BJ (cell line): ENCODE measurements around the gene C1QTNF8. TPM values are rescaled to one million over a fixed set of nuclear protein-coding genes. Genes with fewer than 3 reads are reported as not detected.

Experiments used
- CTCF ChIA-PET: fragments of 350-600 bp; formaldehyde crosslinking; extraction: SDS; loops from one replicate; lab custom pipeline; 2021; ENCODE audit warnings: antibody characterized with exemption, inconsistent platforms; lab: Yijun Ruan, JAX
- POLR2A ChIA-PET: fragments of 300-600 bp; sonication (Branson Sonifier 250); formaldehyde crosslinking; extraction: SDS; loops from one replicate; lab custom pipeline; 2021; ENCODE audit warnings: antibody characterized with exemption; lab: Charles Lee
- DNase-seq: peaks from one replicate; pipeline ENCODE4 v3.0.0-alpha.2; 2011; ENCODE audit warnings: low read depth
- H3K27me3 ChIP-seq: 2 replicates; pipeline ENCODE4 v1.6.0; 2011; ENCODE audit warnings: low read length; ENCODE audit not compliant: control insufficient read depth, insufficient read depth
- H3K36me3 ChIP-seq: 2 replicates; pipeline ENCODE4 v1.5.1; 2011; ENCODE audit warnings: low read length; ENCODE audit not compliant: control insufficient read depth, insufficient read depth
- H3K4me3 ChIP-seq: 2 replicates; pipeline ENCODE4 v1.5.1; 2011; ENCODE audit warnings: low read depth, mild to moderate bottlenecking, control low read depth, low read length
- polyA plus RNA-seq: library from polyadenylated mRNA; depleted of rRNA; stranded (reverse); fragments of >200 nt; gene quantifications from 2 replicates; pipeline ENCODE4 v1.2.3, GENCODE V29; 2011
- TF ChIP-seq, protein P1 (sequence below): IDR thresholded peaks from 2 replicates; pipeline ENCODE4 v1.5.1; 2011; ENCODE audit warnings: low read depth, mild to moderate bottlenecking, control low read depth, inconsistent platforms, low read length, moderate library complexity; ENCODE audit not compliant: insufficient read depth

The C1QTNF8 gene
- polyA plus RNA-seq, 1 experiment, result not detected

DNA sequence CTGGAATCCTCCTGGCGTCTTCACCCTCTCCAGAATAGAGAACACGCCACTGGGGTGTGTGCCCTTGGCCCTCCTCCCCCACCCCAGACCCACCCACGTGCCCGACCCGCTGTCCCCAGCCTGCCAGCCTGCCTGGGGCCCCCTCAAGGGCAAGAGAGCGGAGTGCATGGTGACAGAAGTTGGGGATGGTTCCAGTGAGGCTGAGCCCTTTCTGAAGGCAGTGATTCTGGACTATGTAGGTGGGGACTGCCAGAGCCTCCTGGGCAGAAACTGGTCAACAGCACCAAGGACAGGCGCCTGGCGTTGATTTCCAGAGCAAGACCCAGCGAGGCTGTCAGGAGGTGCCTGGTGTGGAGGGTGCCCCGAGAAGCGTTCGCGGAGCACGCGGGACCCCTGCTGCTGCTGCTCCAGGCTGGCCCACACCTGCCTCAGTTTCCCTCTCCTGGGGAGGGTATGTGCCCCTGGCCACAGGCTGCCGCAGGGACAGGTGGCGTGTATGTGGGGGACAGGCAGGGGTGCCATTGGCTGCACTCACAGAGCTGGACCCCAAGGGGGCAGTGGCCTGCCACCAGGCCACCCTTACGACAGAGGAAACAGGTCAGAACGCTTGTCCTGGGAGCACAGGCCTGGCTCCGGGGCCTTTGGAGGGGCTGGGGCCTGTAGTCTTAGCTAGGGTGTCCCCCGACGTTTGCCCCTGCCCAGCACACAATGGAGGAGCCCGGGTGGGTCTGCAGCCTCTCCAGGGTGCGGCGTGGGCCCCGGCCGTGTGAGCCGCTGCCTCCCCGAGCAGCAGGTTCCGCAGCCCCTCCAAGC is 22.3 kb downstream of the C1QTNF8 start:
- DNase-seq, result no peak
- TF ChIP-seq, protein P1, sequence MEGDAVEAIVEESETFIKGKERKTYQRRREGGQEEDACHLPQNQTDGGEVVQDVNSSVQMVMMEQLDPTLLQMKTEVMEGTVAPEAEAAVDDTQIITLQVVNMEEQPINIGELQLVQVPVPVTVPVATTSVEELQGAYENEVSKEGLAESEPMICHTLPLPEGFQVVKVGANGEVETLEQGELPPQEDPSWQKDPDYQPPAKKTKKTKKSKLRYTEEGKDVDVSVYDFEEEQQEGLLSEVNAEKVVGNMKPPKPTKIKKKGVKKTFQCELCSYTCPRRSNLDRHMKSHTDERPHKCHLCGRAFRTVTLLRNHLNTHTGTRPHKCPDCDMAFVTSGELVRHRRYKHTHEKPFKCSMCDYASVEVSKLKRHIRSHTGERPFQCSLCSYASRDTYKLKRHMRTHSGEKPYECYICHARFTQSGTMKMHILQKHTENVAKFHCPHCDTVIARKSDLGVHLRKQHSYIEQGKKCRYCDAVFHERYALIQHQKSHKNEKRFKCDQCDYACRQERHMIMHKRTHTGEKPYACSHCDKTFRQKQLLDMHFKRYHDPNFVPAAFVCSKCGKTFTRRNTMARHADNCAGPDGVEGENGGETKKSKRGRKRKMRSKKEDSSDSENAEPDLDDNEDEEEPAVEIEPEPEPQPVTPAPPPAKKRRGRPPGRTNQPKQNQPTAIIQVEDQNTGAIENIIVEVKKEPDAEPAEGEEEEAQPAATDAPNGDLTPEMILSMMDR, result no peak
- ChIA-PET CTCF (no interaction called here), POLR2A (no interaction called here)
- Histone ChIP-seq H3K27me3 (peaks cover 2% of the 10 kb centered on the region), H3K4me3 (no peak overlapping the region), H3K36me3 (no peaks in the 10 kb centered on the region)

DNA sequence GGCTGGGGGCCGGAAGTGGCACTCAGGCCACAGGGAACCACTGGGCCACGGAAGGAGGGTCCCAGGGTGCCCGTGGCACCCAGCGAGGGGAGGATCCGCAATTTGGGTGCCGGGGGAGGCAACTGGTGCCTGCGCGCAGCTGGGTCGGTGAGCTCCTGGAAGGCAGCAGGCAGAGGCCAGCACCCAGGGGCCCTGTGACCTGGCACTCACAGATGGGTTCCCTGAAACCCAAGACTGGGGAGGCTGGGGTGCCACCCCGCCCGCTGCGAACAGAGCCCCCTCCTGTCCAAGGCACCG is 22.8 kb downstream of the C1QTNF8 start:
- CTCF ChIA-PET, result no interaction called here
- Histone ChIP-seq H3K27me3 (peaks cover 2% of the 10 kb centered on the region), H3K36me3 (no peaks in the 10 kb centered on the region), H3K4me3 (no peak overlapping the region)
- TF ChIP-seq, protein P1, result no peak
- no peak for DNase-seq
- POLR2A ChIA-PET, result no interaction called here

DNA sequence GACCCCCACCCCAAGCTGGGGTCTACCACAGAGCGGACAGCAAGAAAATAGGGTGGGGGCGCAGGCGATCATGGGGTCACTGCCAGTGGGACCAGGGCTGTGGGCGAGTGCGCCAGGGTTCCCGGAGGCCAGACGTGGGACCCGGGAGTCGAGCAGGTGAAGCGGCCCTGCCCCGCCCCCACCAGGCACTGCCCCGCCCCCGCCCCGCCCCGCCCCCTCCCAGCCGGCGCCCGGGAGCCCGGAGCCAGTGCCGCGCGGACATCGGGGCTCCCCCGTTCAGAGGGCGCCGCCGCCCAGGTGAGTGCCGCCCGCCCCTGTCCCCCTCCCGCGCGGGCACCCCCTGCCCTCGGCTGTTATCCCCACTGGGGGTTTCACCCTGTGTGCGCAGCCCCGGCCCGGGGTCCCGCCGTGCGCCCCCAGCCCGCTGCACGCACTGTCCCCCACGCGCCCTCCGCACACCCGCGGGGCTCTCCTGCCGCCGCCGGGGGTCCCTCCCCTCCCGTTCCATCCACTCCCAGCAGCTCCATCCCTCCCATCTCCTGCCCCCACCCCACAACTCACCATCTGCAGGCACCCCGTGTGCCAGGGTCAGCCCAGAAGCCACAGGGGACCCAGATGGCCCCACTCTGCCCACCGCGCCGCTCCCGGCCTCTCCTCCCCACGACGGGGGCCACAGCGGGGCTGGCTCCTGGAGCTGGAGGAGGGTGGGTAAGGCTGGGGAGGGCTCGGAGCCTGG is 23.4 kb downstream of the C1QTNF8 start, which contains the start of gene SSTR5:
TSS of gene SSTR5 (plus strand) at position 222 of the 736 bp plus-strand sequence. CDS start 6,122 bp downstream, outside the sequence.
- Histone ChIP-seq H3K36me3 (no peaks in the 10 kb centered on the region), H3K27me3 (peaks cover 3% of the 10 kb centered on the region), H3K4me3 (no peak within 1 kb of the TSS)
- POLR2A ChIA-PET, result no interaction called here
- no peak for DNase-seq
- CTCF ChIA-PET, result interaction anchor here (4.6 kb wide), 1 partner anchor 16 kb away, joined by 32 read pairs; no protein-coding TSS in a partner anchor
- TF ChIP-seq, protein P1, result no peak

DNA sequence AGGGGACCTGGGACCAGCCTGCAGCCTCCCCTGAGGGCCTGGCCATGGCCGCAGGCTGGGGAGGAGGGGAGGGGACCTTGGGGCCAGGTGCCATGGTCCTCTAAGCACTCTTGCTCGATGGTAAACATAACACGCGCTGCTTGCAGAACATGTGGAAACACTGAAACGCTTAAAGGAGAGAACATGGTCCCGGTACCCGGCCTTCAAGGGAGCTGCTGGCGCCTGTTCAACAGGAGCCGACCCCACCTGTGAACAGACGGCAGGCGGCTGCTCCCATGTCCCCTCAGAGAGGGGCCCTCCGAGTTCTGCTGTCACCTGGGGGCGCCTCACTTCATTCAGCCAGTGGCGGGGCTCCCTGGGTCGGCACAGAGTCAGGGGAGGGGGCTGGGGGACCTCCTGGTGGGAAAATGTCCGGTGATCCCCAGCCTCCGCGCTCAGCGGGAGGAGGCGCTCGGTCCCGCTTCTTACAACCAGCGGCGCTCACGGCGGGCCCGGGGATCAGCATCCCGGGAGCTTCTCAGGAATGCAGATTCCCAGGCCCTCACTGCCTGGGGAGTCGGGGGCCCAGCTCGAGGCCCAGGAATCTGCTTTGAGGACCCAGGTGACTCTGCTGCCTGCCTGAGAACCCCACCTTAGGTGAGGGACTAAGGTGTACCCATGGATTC is 24.4 kb downstream of the C1QTNF8 start:
- Histone ChIP-seq H3K4me3 (no peak overlapping the region), H3K27me3 (peaks cover 3% of the 10 kb centered on the region), H3K36me3 (no peaks in the 10 kb centered on the region)
- TF ChIP-seq, protein P1, result no peak
- no peak for DNase-seq
- ChIA-PET CTCF (interaction anchor here (0.6 to 4.6 kb wide), 2 partner anchors 15 to 30 kb away, joined by 4 to 32 read pairs; no protein-coding TSS in a partner anchor), POLR2A (no interaction called here)
